DOHH2 (cell line): Measurements from ENCODE around the gene SLC5A9.

Experiments used
- EZH2phosphoT487 ChIP-seq: fragments of 200-600 bp; sonication (generic); IDR thresholded peaks from 2 replicates; pipeline ENCODE4 v1.6.1; 2017; ENCODE audit warnings: borderline replicate concordance, mild to moderate bottlenecking, antibody characterized with exemption, low read length, moderate library complexity, mixed read lengths
- TF ChIP-seq, protein P1 (sequence below): fragments of 200-600 bp; sonication (generic); IDR thresholded peaks from one replicate; pipeline ENCODE4 v1.5.1; 2014; ENCODE audit warnings: antibody characterized with exemption, mild to moderate bottlenecking, low read depth, low read length; ENCODE audit not compliant: poor library complexity, severe bottlenecking

DNA sequence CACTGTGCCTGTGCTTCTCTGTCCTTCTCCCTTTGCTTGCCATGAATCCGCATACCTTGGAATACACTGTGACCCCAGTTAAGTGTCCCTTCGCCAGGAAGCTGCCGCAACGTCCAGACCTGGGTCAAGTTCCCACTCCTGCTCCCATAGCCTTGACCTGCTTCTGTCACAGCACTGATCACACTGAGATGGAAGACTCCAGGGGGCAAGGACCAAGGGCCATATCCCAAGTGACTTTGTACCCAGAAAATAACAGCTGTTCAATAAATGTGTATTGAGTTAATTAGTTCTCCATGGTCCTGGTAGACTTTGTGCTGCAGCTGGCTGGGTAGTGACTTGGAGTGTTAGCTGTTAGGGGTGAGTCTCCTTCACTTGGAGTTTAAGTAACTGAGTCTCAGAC is 25.8 kb downstream of the SLC5A9 start:
- TF ChIP-seq EZH2phosphoT487: no peak
- TF ChIP-seq, protein P1, sequence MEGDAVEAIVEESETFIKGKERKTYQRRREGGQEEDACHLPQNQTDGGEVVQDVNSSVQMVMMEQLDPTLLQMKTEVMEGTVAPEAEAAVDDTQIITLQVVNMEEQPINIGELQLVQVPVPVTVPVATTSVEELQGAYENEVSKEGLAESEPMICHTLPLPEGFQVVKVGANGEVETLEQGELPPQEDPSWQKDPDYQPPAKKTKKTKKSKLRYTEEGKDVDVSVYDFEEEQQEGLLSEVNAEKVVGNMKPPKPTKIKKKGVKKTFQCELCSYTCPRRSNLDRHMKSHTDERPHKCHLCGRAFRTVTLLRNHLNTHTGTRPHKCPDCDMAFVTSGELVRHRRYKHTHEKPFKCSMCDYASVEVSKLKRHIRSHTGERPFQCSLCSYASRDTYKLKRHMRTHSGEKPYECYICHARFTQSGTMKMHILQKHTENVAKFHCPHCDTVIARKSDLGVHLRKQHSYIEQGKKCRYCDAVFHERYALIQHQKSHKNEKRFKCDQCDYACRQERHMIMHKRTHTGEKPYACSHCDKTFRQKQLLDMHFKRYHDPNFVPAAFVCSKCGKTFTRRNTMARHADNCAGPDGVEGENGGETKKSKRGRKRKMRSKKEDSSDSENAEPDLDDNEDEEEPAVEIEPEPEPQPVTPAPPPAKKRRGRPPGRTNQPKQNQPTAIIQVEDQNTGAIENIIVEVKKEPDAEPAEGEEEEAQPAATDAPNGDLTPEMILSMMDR: no peak
